CD4-positive, alpha-beta T cell (primary cell): ENCODE measurements around the gene AKT2. TPM values are rescaled to one million over a fixed set of nuclear protein-coding genes. Genes with fewer than 3 reads are reported as not detected.

Source experiments
- ATAC-seq: fragments of 200-7000 bp; cut with Tn5 transposase; one replicate; pipeline ENCODE4 v1.10.0; 2022; ENCODE audit warnings: mild to moderate bottlenecking; ENCODE audit not compliant: poor library complexity
- CTCF ChIA-PET: fragments of 350-600 bp; sonication (Branson Sonifier 250); formaldehyde crosslinking; loops from one replicate; lab custom pipeline; 2021; ENCODE audit warnings: antibody characterized with exemption, inconsistent platforms; lab: Charles Lee
- POLR2A ChIA-PET: fragments of 350-600 bp; sonication (Branson Sonifier 250); formaldehyde crosslinking; loops from one replicate; lab custom pipeline; 2021; ENCODE audit warnings: antibody characterized with exemption, inconsistent platforms; lab: Charles Lee
- DNase-seq, 14 experiments: peaks; one replicate each; pipeline ENCODE4 v3.0.0-alpha.2; 2013 to 2020; ENCODE audit warnings: mixed read lengths in 2 of 14
- H3K27ac ChIP-seq, 2 donors: one replicate each; pipeline versions ENCODE4 v1.5.1 to v1.7.0; 2013; ENCODE audit warnings: low read length in 2 of 2, low read depth in 1 of 2, mild to moderate bottlenecking in 1 of 2
- H3K27me3 ChIP-seq, 2 experiments: 1 replicate in 1 of 2; 2 replicates in 1 of 2; pipeline versions ENCODE4 v1.6.1 to v1.7.0; 2013; ENCODE audit warnings: low read length in 2 of 2, control low read depth in 1 of 2, mild to moderate bottlenecking in 1 of 2, moderate library complexity in 1 of 2; ENCODE audit not compliant: insufficient read depth in 2 of 2, control insufficient read depth in 1 of 2
- H3K36me3 ChIP-seq: one replicate; pipeline ENCODE4 v1.6.1; 2013; ENCODE audit warnings: low read length, control low read depth; ENCODE audit not compliant: insufficient read depth
- H3K4me1 ChIP-seq: one replicate; pipeline ENCODE4 v1.6.1; 2013; ENCODE audit warnings: low read length, control low read depth; ENCODE audit not compliant: insufficient read depth
- H3K4me3 ChIP-seq: one replicate; pipeline ENCODE4 v1.5.1; 2013; ENCODE audit warnings: mild to moderate bottlenecking, low read length, moderate library complexity
- H3K9me3 ChIP-seq, 2 experiments: 1 replicate in 1 of 2; 2 replicates in 1 of 2; pipeline versions ENCODE4 v1.6.1 to v1.7.0; 2013; ENCODE audit warnings: low read length in 2 of 2, mild to moderate bottlenecking in 2 of 2, control low read depth in 1 of 2, moderate library complexity in 1 of 2; ENCODE audit not compliant: control insufficient read depth in 1 of 2, insufficient read depth in 1 of 2
- H3K27ac Mint-ChIP-seq: one replicate; pipeline ENCODE4 v1.8.0; 2020; ENCODE audit warnings: mixed read lengths
- H3K27me3 Mint-ChIP-seq: one replicate; pipeline ENCODE4 v1.8.0; 2021; ENCODE audit warnings: mixed read lengths
- H3K36me3 Mint-ChIP-seq: one replicate; pipeline ENCODE4 v1.8.0; 2021; ENCODE audit warnings: low read depth, mixed read lengths
- H3K4me1 Mint-ChIP-seq: one replicate; pipeline ENCODE4 v1.8.0; 2021; ENCODE audit warnings: low read depth, mixed read lengths
- H3K4me3 Mint-ChIP-seq: one replicate; pipeline ENCODE4 v1.8.0; 2020; ENCODE audit warnings: mild to moderate bottlenecking, mixed read lengths
- H3K9me3 Mint-ChIP-seq: one replicate; pipeline ENCODE4 v1.8.0; 2020; ENCODE audit warnings: mixed read lengths
- intact Hi-C, 2 experiments: fragments of 100-400 bp; cut with DNase I in 1 of 2; cut with micrococcal nuclease in 1 of 2; formaldehyde crosslinking; loops; one replicate each; pipeline versions ENCODE4 v1.15.1 to v1.9.0; 2023 to 2025; cut with DNase I, micrococcal nuclease
- total RNA-seq, 174 experiments: library from RNA in 2 of 174; stranded (reverse) in 2 of 174; gene quantifications; one replicate each; pipeline ENCODE4 v1.2.3 and lab custom pipeline; 2021 to 2026
- TF ChIP-seq, protein P1 (sequence below): fragments of 200-600 bp; IDR thresholded peaks from one replicate; pipeline ENCODE4 v1.8.0; 2022; ENCODE audit warnings: antibody characterized with exemption, mild to moderate bottlenecking

The AKT2 gene
- total RNA-seq, 2 experiments from 2014 or later = 197 to 199 TPM

DNA sequence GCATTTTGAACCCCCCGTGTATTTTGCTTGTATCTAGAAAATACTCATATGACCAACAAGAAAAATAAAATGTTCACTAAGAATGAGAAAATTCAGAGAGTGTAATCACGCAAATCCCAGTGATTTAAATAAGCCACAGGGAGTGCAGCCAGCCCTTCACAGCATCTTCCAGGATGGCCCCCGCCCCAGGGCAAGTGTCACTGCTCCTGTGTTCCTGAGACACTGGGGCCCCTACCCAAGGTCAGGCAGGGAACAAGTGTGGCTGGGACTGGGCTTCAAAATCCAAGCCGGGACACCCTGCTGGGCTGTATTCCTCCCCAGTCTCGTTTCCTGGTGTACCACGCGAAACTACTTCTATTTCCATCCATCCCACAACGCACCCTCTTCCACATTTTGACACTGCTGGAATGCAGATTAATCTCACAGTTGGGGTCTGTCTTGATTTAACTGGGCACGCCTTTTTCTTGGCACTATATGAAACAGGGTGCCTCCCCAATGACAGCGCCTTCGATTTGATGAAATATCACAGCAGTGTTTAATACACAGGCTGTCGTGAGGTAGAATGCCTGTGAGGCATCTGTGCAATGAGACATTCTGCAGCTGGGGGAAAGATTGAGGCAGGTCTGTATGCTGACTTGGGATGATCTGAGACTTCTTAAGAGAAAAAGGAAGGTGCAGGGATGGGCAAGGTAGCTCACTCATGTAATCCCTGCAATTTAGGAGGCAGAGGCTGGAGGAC is 40.4 kb downstream of the AKT2 start:
- Histone ChIP-seq H3K4me1 (peaks cover 2% of the 10 kb centered on the region), H3K27ac (no peak overlapping the region), H3K9me3 (no peaks in the 10 kb centered on the region), H3K36me3 (peaks cover 44% of the 10 kb centered on the region), H3K4me3 (no peak overlapping the region), H3K27me3 (no peaks in the 10 kb centered on the region)
- Mint-ChIP-seq H3K27ac (no peak overlapping the region), H3K4me1 (peaks cover 8% of the 10 kb centered on the region), H3K36me3 (peaks cover 61% of the 10 kb centered on the region), H3K27me3 (no peaks in the 10 kb centered on the region), H3K9me3 (no peaks in the 10 kb centered on the region), H3K4me3 (no peak overlapping the region)
- no peak for DNase-seq
- intact Hi-C loops = no loop called here
- CTCF ChIA-PET = no interaction called here
- TF ChIP-seq, protein P1, sequence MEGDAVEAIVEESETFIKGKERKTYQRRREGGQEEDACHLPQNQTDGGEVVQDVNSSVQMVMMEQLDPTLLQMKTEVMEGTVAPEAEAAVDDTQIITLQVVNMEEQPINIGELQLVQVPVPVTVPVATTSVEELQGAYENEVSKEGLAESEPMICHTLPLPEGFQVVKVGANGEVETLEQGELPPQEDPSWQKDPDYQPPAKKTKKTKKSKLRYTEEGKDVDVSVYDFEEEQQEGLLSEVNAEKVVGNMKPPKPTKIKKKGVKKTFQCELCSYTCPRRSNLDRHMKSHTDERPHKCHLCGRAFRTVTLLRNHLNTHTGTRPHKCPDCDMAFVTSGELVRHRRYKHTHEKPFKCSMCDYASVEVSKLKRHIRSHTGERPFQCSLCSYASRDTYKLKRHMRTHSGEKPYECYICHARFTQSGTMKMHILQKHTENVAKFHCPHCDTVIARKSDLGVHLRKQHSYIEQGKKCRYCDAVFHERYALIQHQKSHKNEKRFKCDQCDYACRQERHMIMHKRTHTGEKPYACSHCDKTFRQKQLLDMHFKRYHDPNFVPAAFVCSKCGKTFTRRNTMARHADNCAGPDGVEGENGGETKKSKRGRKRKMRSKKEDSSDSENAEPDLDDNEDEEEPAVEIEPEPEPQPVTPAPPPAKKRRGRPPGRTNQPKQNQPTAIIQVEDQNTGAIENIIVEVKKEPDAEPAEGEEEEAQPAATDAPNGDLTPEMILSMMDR = no peak
- POLR2A ChIA-PET = no interaction called here
- ATAC-seq = no peak

DNA sequence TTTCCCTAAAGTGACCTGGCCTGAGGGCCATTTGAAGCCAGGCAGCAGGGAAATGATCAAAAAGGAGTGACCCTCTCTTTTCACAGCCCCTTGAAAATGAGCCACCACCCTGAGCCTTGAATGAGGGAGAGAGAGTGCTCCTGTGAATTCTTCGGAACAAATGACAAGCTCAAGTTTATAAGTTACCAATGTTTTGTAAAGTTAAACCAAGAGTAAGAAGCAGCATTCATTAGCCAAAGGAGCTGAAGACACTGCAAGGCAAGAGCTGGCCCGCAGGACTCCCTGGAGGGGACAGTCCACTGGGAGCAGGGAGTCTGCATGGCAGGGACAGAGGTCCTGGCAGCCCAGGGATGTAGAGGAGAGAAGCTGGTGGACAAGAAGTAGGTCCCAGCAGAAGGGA is 42.0 kb downstream of the AKT2 start:
- Histone ChIP-seq H3K36me3 (peaks cover 53% of the 10 kb centered on the region), H3K27ac (no peak overlapping the region), H3K9me3 (no peaks in the 10 kb centered on the region), H3K4me3 (no peak overlapping the region), H3K27me3 (no peaks in the 10 kb centered on the region), H3K4me1 (no peaks in the 10 kb centered on the region)
- H3K36me3 Mint-ChIP-seq = peaks cover 70% of the 10 kb centered on the region
- no peaks in the 10 kb centered on the region for H3K9me3 Mint-ChIP-seq
- peaks cover 6% of the 10 kb centered on the region for H3K4me1 Mint-ChIP-seq
- TF ChIP-seq, protein P1 = no peak
- no peaks in the 10 kb centered on the region for H3K27me3 Mint-ChIP-seq
- H3K4me3 Mint-ChIP-seq = no peak overlapping the region
- peak overlapping the region; percentile 27 for H3K27ac Mint-ChIP-seq
- ChIA-PET CTCF (no interaction called here), POLR2A (no interaction called here)
- ATAC-seq = no peak
- intact Hi-C loops = no loop called here
- no peak for DNase-seq

DNA sequence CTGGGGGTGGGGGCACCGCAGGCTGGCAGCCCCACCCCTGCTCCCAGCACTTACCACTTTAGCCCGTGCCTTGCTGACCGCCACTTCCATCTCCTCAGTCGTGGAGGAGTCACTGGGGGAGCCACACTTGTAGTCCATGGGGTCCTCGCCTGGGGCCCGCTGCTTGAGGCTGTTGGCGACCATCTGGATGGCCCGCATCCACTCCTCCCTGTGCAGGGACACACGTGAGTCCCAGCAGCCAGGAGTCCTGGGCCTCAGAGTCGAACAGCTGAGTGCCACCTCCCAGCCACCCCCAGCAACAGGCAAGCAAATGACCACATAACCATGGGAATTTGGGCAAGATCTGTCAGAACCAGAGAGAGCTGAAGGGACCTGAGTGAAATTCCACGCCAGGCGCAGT is 42.7 kb downstream of the AKT2 start:
- no peaks in the 10 kb centered on the region for H3K4me1 ChIP-seq
- CTCF ChIA-PET = no interaction called here
- H3K27ac Mint-ChIP-seq = no peak overlapping the region
- H3K27ac ChIP-seq = no peak overlapping the region
- TF ChIP-seq, protein P1 = no peak
- no peaks in the 10 kb centered on the region for H3K9me3 Mint-ChIP-seq
- no peak for DNase-seq
- no peak overlapping the region for H3K4me3 Mint-ChIP-seq
- H3K27me3 Mint-ChIP-seq = no peaks in the 10 kb centered on the region
- no peak for ATAC-seq
- peaks cover 70% of the 10 kb centered on the region for H3K36me3 Mint-ChIP-seq
- H3K36me3 ChIP-seq = peaks cover 56% of the 10 kb centered on the region
- intact Hi-C loops = no loop called here
- peaks cover 4% of the 10 kb centered on the region for H3K4me1 Mint-ChIP-seq
- no peak overlapping the region for H3K4me3 ChIP-seq
- H3K9me3 ChIP-seq = no peaks in the 10 kb centered on the region
- no peaks in the 10 kb centered on the region for H3K27me3 ChIP-seq
- POLR2A ChIA-PET = no interaction called here
